T-helper 9 cell (primary cell): Measurements from ENCODE around the gene HTR7.

Experiments
- DNase-seq: peaks from one replicate; pipeline ENCODE4 v3.0.0-alpha.2; 2020

The HTR7 gene

DNA sequence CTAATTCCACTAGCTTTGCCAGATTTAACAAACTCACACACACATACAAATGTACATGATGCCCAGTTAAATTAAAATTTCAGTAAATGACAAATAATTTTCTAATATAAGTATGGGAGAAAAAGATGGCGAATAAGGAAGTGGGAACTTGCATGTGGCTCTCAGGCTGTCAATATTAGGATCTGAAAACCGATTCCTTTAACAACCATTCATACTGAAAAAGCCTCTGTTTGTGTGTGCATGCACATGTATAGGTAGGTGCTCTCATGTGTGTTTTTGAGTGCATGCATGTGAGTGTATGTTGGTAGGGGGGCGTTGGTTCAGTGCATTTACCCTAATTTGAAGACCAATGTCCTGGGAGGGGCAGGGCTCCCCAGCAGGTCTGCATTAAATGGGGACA, 125.3 kb downstream of the HTR7 start:
- no peak for DNase-seq

DNA sequence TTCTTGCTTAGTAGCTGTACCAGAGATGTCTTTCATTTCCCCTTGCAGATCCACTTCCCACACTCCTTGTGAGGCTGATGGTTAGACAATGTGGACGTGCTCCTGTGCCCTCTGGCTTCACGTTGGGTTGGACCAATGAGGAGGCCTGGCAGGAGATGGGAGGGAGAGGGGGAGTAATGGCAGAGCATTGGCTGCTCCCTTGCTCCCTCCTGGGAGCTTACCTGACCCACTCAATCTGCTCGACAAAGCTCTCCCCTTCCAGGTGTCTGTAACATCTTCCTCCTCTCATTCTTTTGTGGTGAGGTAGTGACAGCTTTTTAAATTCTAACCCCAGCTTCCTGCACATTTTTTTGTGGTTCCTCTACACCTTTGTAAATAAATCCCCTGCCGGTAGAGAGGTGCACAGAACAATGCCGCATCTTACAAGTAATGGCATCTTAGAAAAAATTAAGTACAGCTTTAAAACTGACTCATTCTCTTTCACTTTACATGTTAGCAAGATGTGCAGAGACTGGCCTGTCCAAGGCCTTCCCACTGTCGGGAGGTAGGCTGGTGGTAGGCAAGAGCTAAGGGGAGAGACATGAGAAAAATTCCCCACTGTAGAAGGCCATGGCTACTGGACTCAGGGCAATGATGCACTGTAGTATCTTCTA, 134.3 kb downstream of the HTR7 start:
- DNase-seq, result no peak

DNA sequence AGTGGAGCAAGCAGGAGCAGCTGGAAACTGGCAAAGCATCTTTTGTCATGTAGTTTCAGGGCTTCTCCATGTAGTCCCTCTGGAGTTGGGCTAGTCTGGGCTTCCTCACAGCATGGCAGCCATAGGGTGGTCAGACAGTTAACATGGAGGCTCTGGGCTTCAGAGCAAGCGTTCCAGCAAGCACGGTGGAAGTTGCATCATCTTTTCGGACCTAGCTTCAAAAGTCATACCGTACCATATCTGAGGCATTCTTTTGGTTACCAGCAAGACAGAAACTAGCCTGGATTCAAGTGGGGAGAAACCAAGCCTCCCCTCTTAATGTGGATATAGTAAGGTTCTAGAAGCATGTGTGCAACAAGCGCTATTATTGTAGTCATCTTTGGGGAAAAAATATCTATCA, 135.0 kb downstream of the HTR7 start:
- no peak for DNase-seq

DNA sequence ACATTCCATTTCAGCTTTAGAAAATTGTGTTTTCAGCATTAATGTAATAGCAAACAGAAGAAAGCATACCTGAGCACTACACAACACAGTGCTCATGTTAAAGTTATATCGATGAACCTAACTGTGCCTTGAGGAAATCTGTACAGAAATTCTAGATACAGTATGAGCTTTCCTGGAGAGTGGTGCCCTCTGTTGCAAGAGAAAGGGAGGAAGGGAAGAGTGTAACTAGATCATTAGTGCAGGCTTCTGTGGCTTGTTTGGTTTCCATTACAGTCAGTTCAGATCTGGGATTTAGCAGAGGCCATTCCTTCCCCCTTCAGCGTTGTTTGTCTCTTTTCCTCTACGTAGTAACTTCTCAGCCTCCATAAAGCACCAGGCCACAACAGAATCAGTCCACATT, 139.7 kb downstream of the HTR7 start:
- DNase-seq, result no peak

DNA sequence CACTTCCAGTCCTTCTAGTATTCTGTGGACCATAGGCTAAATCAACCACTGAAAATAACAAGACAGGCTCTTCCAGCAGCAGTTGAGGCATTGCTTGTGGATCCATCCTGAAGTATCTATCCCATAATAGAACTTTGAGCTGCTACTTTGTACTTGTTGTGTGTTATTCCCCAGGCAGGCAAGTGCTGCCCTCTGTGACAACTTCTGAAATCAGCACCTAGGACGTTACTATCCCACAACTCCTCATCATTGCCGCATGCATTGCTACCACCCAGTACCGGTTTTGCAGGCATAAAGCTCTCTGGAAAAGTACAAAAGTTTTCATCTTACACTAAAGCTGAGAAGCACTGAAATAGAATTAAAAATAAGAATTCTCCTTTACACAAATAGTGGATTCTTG, 145.3 kb downstream of the HTR7 start:
- DNase-seq, result no peak

DNA sequence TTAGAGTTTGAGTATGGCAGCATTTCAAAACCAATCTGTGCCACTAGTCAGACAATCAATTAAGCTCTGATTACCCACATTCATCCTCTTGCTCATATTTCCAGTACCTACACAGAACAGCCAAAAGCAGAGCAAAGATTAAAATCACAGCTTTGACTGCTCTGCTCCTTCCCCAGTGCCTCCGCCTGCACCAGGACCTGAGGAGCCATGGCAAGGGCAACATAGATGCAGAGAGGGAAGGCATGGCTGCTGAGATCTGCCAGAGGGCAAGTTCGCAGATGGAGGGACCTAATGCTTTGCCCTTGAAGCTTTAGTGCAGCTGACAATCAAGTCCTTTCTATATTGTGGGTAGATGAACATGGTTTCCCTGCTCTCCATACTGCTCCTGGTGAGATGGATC, 148.1 kb downstream of the HTR7 start:
- DNase-seq, result no peak

DNA sequence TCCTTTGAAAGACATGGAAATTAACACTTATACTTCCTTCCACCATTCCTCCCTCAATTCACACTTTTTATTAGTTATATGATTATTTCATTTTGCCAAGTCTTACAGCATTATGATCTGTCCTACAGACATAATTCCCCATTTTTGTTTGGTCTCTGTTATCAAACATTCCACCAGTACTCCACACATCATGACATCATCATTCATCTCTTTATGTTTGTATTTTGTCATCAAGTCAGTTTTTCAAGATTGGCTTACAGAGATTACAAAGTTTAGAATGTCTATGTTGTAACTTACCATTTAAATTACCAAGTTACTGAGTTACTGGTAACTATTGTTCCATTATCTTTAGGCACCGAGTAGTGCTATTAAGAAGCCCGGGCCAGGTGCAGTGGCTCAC, 150.2 kb downstream of the HTR7 start:
- no peak for DNase-seq

DNA sequence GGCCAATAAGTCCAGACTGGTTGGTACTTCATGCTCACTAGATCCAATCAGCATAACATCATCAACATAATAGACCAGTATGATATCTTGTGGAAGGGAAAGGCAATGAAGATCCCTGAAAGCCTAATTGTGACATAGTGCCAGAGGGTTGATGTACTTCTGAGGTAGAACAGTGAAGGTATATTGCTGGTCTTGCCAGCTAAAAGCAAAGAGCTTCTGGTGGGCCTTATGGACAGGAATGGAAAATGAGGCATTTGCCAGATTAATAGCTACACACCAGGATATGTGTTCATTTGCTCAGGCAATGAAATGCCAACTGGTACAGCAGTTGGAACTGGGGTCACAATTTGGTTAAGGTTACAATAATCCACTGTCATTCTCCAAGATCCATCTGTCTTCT, 156.4 kb downstream of the HTR7 start:
- DNase-seq, result no peak

DNA sequence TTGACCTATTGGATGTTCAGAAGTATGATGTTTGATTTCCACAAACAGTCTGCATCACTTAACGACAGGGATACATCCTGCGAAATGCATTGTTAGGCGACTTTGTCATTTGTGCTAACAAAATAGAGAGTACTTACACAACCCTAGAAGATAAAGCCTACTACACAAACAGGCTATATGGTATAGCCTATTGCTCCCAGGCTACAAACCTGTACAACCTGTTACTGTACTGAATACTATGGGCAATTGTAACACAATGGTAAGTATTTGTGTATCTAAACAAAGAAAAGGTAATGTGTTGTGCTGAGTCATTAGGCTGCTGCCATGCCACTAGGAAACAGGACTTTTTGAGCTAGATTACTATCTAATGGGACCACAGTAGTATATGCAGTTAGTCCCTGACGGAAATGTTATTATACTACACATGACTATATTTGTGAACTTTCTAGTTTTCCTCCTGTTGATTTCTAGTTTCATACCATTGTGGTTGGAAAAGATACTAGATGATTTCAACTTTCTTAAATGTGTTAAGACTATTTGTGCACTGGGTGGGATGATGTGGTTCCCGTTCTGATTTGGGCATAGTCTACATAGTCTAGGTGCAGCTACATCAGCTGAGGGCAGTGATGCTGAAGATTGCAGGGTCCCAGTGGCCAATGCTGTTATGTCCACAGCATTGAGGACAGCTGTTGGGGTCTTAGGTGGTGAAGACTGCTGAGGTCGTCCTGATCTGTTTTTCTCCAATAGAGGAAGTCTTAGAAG, 161.7 kb downstream of the HTR7 start:
- no peak for DNase-seq
